Thyroid gland (tissue), 4 donors: Measurements from ENCODE around the gene PLXDC2.

ENCODE experiments used
- CTCF ChIP-seq, 6 experiments: fragments of 200-600 bp in 3 of 6; fragments of 450-650 bp in 3 of 6; sonication (generic) in 3 of 6; IDR thresholded peaks; one replicate each; pipeline ENCODE4 v1.5.1; 2016 to 2019; ENCODE audit warnings: antibody characterized with exemption in 6 of 6, mild to moderate bottlenecking in 2 of 6, inconsistent platforms in 1 of 6, moderate library complexity in 1 of 6
- POLR2A ChIP-seq, 2 donors: fragments of 450-650 bp; IDR thresholded peaks; one replicate each; pipeline ENCODE4 v1.6.1; 2017; ENCODE audit warnings: antibody characterized with exemption in 2 of 2, mild to moderate bottlenecking in 2 of 2, moderate library complexity in 1 of 2

GRCh38 chr10:20041931-20042330 is 225.7 kb downstream of the PLXDC2 start:
- TF ChIP-seq POLR2A (IDR thresholded peaks at IDR 0.05), result no peak
- TF ChIP-seq CTCF (IDR thresholded peaks at IDR 0.05), result no peak
